ENCODE data around the gene B4GALT5. TPM values are rescaled to one million over a fixed set of nuclear protein-coding genes. Genes with fewer than 3 reads are reported as not detected.

Gene B4GALT5
- total RNA-seq, 1 experiment from 2014 or later: 20.4 TPM

DNA sequence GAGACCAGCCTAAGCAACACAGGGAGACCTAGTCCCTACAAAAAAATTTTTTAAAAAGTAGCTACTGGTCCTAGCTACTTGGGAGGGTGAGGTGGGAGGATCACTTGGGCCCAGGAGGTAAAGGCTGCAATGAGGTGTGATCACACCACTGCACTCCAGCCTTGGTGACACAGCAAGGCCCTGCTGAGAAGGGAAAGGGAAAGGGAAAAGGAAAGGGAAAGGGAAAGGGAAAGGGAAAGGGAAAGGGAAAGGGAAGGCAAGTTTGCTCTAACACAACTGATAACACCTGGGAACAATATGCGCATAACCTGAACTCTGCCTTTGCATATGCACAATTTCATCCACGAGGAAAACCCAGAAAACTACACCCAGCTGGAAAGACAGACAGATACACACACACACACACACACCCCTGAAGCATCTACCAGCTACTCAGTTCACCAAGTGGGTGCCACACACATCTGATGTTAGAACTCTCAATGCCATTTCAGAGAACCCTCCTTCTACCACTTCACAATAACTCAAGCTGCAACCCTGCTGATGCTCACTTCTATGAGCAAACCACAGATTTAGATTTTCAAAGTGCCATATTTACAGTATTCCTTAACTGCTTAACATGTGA lies 19.1 kb downstream of the B4GALT5 start:
- no peaks in the 10 kb centered on the region for H3K27me3 ChIP-seq
- no peaks in the 10 kb centered on the region; the same call in 1 of the 2 replicates for H3K36me3 ChIP-seq
- no peak overlapping the region for H3K4me3 ChIP-seq
- no peaks in the 10 kb centered on the region for H3K9me3 ChIP-seq
- DNase-seq: no peak

DNA sequence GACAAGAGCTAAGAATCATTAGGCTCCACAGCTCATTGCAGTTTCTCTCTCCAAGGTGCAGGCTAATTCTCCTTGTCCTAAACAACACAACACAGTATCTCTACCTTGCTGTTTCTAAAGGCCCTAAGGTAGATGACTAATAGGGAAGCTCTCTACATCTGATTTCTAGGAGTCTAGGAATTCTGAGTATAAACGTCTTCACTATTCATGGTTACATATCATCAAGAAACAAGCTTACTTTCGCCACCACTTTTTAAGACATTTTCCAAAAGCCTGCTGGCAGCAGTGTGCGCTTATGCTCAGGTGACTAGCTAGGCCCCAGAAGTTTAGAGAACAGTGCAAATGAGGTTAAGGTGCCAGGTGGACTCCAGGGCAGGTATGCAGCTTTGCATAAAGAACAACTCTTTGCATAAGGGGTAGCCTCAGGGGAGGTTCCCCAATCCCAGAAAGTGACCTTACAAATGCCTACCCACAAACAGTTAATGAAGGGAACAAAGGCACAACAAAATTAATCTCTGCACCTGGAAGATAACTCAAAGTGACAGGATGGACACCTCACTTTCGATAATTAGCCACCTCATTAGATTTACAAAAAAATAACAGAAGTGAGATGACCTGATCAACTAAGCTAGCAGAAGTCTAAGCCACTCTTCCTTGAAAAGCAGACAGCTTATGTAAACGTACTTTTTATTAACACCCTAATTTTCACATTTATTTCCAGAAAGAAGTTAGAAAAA lies 20.1 kb downstream of the B4GALT5 start:
- Histone ChIP-seq H3K36me3 (no peaks in the 10 kb centered on the region; the same call in 1 of the 2 replicates), H3K4me3 (no peak overlapping the region), H3K9me3 (no peaks in the 10 kb centered on the region), H3K27me3 (no peaks in the 10 kb centered on the region)
- no peak for DNase-seq

DNA sequence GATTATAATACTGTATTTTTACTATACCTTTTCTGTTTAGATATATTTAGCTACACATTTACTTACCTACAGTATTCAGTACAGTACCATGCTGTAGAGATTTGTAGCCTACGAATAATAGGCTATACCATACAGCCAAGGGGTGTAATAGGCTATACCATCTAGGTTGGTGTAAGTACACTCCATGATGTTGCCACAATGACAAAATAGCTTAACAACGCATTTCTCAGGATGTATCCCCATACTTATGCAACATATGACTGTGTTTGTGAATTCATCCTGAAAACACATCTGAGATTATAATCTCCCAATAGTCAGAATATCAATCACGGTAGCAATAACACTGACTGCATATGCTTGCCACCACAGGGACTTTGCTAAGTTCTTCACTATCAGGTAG lies 20.7 kb downstream of the B4GALT5 start:
- Histone ChIP-seq H3K27me3 (no peaks in the 10 kb centered on the region), H3K36me3 (no peaks in the 10 kb centered on the region; the same call in 1 of the 2 replicates), H3K9me3 (no peaks in the 10 kb centered on the region), H3K4me3 (no peak overlapping the region)
- DNase-seq: no peak

DNA sequence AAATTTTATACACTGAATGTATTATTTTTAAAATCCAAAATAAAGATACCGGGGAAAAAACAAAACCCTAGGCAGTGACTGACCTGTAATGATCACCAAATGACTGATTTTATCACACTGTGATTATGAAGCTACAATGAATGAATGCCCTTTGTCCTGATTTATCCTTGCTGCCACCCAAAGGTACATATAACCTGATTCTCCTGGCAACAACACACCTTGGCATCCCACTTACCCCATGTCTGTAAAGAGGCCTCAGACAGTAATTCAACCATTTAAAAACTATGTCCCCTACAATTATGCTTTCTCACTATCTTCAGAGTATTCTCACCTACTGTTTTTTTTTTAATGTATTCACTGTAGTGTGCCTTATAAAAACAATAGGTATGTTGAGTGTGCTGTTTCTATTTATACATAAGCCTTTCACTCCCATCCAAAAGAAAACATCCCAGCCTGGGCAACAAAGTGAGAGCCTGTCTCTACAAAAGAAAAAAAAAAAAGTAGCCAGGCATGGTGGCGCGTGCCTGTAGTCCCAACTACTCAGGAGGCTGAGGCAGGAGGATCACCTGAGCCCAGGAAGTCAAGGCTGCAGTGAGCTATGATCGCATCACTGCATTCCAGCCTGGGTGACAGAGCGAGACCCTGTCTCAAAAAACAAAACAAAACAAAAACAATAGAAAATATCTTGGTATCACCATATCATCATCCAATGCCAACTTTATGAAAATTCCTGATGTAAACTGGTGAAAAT lies 21.7 kb downstream of the B4GALT5 start:
- H3K36me3 ChIP-seq: no peaks in the 10 kb centered on the region; the same call in 1 of the 2 replicates
- no peak overlapping the region for H3K4me3 ChIP-seq
- no peak for DNase-seq
- no peaks in the 10 kb centered on the region for H3K9me3 ChIP-seq
- H3K27me3 ChIP-seq: no peaks in the 10 kb centered on the region

DNA sequence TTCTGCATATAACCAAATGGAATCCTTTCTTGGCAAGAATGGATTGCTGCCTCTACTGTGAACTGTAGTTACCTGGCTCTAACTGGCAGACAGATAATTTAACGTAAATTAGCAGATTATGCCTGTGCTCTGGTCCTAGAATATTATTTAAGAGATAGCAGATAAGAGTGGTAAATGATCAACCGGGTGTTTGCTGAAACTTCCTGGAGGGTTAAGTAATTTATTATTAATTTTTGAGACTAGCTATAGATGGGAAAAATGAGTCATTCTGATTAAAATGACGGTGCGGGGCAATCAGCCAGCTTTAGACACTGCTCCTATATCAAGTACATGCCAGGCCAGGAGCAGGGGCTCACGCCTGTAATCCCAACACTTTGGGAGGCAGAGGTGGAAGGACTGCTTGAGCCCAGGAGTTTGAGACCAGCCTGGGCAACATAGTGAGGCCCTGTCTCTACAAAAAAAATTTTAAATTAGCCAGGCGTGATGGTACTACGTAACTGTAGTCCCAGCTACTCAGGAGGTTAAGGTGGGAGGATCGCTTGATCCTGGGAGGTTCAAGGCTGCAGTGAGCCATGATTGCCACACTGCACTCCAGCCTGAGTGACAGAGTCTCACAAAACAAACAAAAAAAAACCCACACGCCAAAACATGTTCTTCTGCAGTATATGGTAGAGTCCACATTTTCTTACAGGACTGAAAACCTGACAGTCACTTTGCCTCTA lies 22.6 kb downstream of the B4GALT5 start:
- peak; percentile 66 for DNase-seq
- no peaks in the 10 kb centered on the region for H3K27me3 ChIP-seq

DNA sequence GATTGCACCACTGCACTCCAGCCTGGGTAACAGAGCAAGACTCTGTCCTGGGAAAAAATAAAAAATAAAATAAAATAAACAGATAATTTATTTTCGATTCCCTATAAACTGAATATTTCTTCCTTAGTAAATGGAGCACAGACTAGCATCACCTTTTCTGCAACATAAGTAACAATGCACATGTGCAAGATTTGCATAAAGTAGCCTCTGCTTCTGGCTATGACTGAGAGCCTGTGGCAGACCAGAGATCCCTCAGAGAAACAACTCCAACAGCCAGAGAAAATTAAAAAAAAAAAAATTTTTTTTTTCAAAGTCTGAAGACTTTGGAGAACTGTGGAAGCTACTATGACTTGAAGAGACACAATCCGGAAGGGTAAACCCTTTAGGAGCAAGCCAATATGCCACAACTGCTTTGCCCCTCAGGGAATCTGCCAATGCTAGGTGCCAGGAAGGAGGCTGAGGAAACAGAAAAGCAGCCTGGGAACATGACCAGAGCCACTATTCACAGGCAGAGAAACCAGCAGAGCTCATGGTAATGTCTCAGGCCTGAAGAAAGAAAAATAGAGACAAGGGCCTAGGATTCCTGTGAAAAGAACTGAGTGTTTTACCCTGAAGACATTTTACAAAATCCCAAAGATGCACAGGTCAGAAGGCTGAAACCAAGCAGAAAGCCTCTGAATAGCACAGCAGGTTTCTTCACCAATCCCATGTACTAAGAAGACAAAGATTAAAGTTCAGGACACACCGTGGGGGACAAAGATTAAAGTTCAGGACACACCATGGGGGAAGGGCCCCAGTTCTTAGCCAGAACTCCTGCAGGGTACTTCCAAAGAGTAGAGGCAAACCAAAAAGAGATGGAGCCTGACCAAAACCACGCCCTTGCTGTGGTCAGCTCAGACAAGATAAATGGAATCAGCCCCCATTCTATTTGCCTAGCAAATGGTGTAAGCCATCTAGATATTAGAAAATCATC lies 25.8 kb downstream of the B4GALT5 start:
- H3K36me3 ChIP-seq: peaks cover 13% of the 10 kb centered on the region
- no peaks in the 10 kb centered on the region for H3K9me3 ChIP-seq
- no peaks in the 10 kb centered on the region for H3K27me3 ChIP-seq
- DNase-seq: no peak
- no peak overlapping the region for H3K4me3 ChIP-seq

More for the DNA sequence above, 22.6 kb downstream of the B4GALT5 start:
- H3K36me3 ChIP-seq: no peaks in the 10 kb centered on the region; the same call in 1 of the 2 replicates
- no peaks in the 10 kb centered on the region for H3K9me3 ChIP-seq
- H3K4me3 ChIP-seq: no peak overlapping the region

DNA sequence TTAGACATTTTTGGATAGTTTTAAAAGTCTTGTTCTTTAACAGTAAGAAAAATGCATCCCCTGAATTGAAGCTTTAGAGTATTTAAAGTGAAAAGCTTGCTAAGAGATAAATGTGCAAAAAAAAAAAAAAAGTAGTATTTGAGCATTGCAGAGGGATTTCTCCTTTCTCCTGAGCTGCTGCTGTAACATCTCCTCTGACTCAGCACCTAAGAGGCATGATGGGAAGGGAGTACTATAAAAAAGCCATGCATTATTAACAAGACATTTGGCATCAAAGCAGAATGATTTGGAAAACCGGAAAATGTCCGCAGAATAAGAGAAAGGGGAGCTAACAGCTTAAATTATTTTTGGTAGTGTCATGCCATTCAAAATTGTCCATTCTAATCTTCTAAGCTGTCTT lies 27.9 kb downstream of the B4GALT5 start:
- peaks cover 17% of the 10 kb centered on the region for H3K36me3 ChIP-seq
- DNase-seq: no peak
- H3K27me3 ChIP-seq: no peaks in the 10 kb centered on the region
- H3K4me3 ChIP-seq: no peak overlapping the region
- no peaks in the 10 kb centered on the region for H3K9me3 ChIP-seq

DNA sequence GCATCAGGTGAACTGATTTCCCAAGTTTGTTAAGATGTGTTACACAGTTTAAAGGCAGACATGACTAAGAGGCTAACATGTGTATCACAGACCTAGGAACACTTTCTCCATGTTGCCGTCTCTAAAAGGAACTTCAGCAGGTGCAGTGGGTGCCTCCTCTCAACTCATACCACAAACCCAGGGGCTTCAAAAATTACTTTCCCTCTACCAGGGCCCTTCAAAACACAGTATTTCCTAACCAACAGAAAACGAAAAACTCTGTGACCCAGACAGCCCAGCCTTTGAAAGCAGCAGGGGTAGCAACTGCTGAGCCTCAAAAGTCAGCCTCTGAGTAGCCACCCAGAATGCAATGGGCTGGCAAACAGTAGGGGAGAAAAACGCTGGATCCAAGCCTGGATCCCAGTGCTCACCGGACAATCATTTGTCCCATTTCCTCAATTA lies 28.5 kb downstream of the B4GALT5 start:
- Histone ChIP-seq H3K36me3 (peaks cover 17% of the 10 kb centered on the region), H3K27me3 (no peaks in the 10 kb centered on the region)
- peak; percentile 34 for DNase-seq

DNA sequence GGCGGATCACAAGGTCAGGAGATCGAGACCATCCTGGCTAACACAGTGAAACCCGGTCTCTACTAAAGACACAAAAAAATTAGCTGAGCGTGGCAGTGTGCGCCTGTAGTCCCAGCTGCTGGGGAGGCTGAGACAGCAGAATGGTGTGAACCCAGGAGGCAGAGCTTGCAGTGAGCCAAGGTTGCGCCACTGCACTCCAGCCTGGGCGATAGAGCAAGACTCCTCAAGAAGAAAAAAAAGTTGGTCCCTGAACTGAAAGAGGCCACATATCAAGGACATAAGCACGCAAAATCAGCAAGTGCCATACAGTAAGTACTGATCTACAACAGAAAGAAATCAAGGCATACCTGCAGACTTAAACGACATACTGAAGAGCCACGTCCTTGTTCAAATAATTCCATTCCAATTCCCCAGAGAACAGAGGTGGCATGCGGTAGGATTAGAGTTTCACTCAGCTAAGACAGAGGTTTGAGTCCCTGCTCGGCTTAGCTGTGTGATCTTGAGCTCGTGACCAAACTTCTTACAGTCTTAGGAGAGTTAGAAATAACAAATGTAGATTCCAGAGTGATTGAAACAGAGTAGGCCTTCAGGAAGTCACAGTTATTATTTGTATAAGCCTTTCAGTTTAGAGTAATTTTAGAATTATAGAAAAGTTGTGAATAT lies 29.2 kb downstream of the B4GALT5 start:
- DNase-seq: no peak
- Histone ChIP-seq H3K4me3 (no peak overlapping the region), H3K9me3 (no peaks in the 10 kb centered on the region), H3K36me3 (peaks cover 17% of the 10 kb centered on the region), H3K27me3 (no peaks in the 10 kb centered on the region)

More for the DNA sequence above, 28.5 kb downstream of the B4GALT5 start:
- Histone ChIP-seq H3K4me3 (no peak overlapping the region), H3K9me3 (no peaks in the 10 kb centered on the region)

DNA sequence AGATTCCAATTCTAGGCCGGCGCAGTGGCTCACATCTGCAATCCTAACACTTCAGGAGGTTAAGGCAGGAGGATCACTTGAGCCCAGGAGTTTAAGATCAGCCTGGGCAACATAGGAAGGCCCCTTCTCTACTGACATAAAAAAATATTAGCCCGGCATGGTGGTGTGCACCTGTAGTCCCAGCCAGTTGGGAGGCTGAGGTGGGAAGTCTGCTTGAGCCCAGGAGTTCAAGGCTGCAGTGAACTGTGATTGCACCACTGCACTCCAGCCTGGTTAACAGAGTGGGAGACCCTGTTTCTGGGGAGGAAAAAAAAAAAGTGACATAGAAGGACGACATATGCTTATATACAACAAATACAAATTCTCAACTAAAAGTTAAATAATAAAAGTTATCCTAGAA lies 30.9 kb downstream of the B4GALT5 start:
- no peak overlapping the region for H3K4me3 ChIP-seq
- no peaks in the 10 kb centered on the region for H3K9me3 ChIP-seq
- no peak for DNase-seq
- no peaks in the 10 kb centered on the region for H3K27me3 ChIP-seq
- peaks cover 17% of the 10 kb centered on the region for H3K36me3 ChIP-seq

DNA sequence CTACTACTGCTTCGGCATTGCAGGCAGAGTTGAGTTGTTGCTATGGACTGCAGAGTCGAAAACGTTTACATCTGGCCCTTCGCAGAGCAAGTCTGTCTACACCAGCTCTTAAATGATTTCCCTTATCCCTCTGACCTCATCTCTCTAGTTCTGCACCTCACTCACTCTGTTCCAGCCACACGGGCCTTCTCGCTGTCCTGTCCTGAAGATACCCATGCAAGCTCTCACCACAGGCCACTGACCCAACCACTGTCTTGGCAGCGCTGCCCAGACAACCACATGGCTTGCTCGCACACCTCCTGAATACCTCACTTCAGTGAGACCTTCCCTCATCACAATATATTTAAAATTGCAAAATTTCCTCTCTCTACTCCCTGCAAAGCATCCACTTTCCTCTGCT lies 31.4 kb downstream of the B4GALT5 start:
- no peak overlapping the region for H3K4me3 ChIP-seq
- no peak for DNase-seq
- peaks cover 18% of the 10 kb centered on the region for H3K36me3 ChIP-seq
- H3K27me3 ChIP-seq: no peaks in the 10 kb centered on the region
- no peaks in the 10 kb centered on the region for H3K9me3 ChIP-seq

DNA sequence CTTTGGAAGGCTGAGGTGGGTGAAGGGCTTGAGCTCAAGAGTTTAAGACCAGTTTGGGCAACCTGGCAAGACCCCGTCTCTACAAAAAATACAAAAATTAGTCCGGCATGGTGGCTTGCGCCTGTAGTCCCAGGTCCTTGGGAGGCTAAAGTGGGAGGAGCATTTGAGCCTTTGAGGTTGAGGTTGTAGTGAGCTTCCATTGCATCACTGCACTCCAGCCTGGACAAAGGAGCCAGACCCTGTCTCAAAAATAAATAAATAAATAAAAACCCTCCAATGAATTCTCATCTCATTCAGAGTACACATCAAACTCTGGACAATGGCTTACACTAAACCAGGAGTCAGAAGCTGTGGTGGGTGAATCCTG lies 31.8 kb downstream of the B4GALT5 start:
- H3K9me3 ChIP-seq: no peaks in the 10 kb centered on the region
- peaks cover 19% of the 10 kb centered on the region for H3K36me3 ChIP-seq
- no peak overlapping the region for H3K4me3 ChIP-seq
- no peaks in the 10 kb centered on the region for H3K27me3 ChIP-seq
- no peak for DNase-seq

DNA sequence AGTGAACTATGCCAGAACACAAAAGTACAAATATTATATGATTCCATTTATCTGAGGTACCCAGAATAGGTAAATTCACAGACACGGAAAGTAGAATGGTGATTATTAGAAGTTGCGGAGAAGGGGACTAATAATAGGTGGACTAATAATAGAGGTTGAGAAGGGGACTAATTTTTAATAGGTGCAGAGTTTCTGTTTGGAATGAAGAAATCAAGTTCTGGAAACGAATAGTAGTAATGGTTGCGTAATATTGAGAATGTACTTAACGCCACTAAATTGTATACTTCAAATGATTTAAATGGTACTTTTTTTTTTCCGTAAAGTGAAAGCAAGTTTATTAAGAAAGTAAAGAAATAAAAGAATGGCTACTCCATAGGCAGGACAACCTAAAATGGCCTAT lies 33.2 kb downstream of the B4GALT5 start:
- DNase-seq: no peak

DNA sequence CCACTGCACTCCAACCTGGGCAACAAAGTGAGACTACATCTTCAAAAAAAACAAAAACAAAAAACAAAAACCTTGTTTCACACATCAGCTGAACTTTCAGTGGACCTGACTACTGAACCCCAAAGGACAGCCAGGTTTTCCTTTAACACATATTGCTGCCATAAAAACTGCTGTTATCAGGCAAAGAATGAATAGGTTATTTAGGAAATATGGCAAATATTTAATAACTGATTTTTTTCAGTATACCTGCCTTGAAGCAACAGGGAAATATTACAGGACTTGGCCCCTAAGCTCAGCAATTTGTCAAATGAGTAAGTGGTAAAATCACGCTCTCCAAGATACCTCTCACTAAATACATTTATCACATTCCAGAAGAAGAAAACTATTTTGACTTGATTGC lies 34.0 kb downstream of the B4GALT5 start:
- Histone ChIP-seq H3K36me3 (peaks cover 11% of the 10 kb centered on the region), H3K27me3 (no peaks in the 10 kb centered on the region), H3K4me3 (no peak overlapping the region), H3K9me3 (no peaks in the 10 kb centered on the region)
- DNase-seq: no peak

More for the DNA sequence above, 33.2 kb downstream of the B4GALT5 start:
- H3K4me3 ChIP-seq: no peak overlapping the region
- H3K27me3 ChIP-seq: no peaks in the 10 kb centered on the region
- H3K36me3 ChIP-seq: peaks cover 19% of the 10 kb centered on the region
- H3K9me3 ChIP-seq: no peaks in the 10 kb centered on the region

All from MG63 (cell line).